Adrenal gland (tissue), 12 donors: ENCODE data around the gene RUFY2. TPM values are rescaled to one million over a fixed set of nuclear protein-coding genes. Genes with fewer than 3 reads are reported as not detected.

Source experiments
- DNase-seq, 7 donors: peaks; one replicate each; pipeline ENCODE4 v3.0.0-alpha.2; 2019 to 2020
- H3K27ac ChIP-seq, 5 donors: fragments of 200-600 bp; sonication (generic) in 4 of 5; 1 replicate in 3 of 5; 2 replicates in 2 of 5; pipeline versions ENCODE4 v1.5.1 to v1.8.0; 2016 to 2020; ENCODE audit warnings: mild to moderate bottlenecking in 1 of 5
- H3K27me3 ChIP-seq: fragments of 200-600 bp; 2 replicates; pipeline ENCODE4 v1.8.0; 2021
- H3K36me3 ChIP-seq, 2 donors: fragments of 200-600 bp; replicated peaks in 1 of 2; 1 replicate in 1 of 2; 2 replicates in 1 of 2; pipeline versions ENCODE4 v1.5.1 to v1.8.0; 2018 to 2022
- H3K4me1 ChIP-seq, 2 donors: fragments of 200-600 bp; replicated peaks in 1 of 2; 1 replicate in 1 of 2; 2 replicates in 1 of 2; pipeline versions ENCODE4 v1.5.1 to v1.8.0; 2018 to 2021
- H3K4me3 ChIP-seq, 4 donors: fragments of 200-600 bp; sonication (generic) in 3 of 4; one replicate each; pipeline ENCODE4 v1.5.1; 2016 to 2018
- H3K9me3 ChIP-seq, 3 donors: fragments of 200-600 bp; sonication (generic) in 1 of 3; replicated peaks in 1 of 3; 1 replicate in 2 of 3; 2 replicates in 1 of 3; pipeline versions ENCODE4 v1.5.1 to v1.8.0; 2016 to 2021
- CTCF ChIP-seq, 6 experiments: fragments of 450-650 bp in 4 of 6; fragments of 200-600 bp in 2 of 6; sonication (generic) in 1 of 6; IDR thresholded peaks; 1 replicate in 5 of 6; 2 replicates in 1 of 6; pipeline versions ENCODE4 v1.5.1 to v1.8.0; 2016 to 2021; ENCODE audit warnings: antibody characterized with exemption in 6 of 6, mild to moderate bottlenecking in 2 of 6, moderate library complexity in 1 of 6
- POLR2A ChIP-seq, 2 donors: fragments of 450-650 bp; IDR thresholded peaks; one replicate each; pipeline ENCODE4 v1.6.1; 2017; ENCODE audit warnings: antibody characterized with exemption in 2 of 2, mild to moderate bottlenecking in 2 of 2, moderate library complexity in 1 of 2
- WGBS, 4 donors: extraction: QIAGEN DNeasy Blood & Tissue Kit in 2 of 4; methylation state at CpG; one replicate each; pipeline versions ENCODE4 v1.1.5 to v1.1.7; 2013 to 2017; 5-methylcytosine and 5-hydroxymethylcytosine counted together
- intact Hi-C, 2 donors: fragments of 100-400 bp; cut with DNase I; formaldehyde crosslinking; loops; one replicate each; pipeline versions ENCODE4 v1.14.1 to v1.15.0; 2022 to 2023
- polyA plus RNA-seq, 3 donors: library from polyadenylated mRNA; stranded (reverse); fragments of 200-250 nt in 2 of 3; fragments of 350-450 nt in 1 of 3; fragmentation: Illumina TruSeq in 1 of 3; extraction: RNeasy Lipid Tissue Mini Kit (QIAGEN cat#74804) in 1 of 3; gene quantifications; one replicate each; pipeline ENCODE4 v1.2.3, GENCODE V29; 2013 to 2014
- total RNA-seq, 9 donors: library from RNA; depleted of rRNA in 4 of 9; stranded (reverse); fragments of >200 nt in 4 of 9; fragments of 120-200 nt in 1 of 9; fragmentation: NEBNext Ultra II Directional in 1 of 9; extraction: Animal tissue kit (Norgen Biotek cat#: 25700) in 1 of 9; gene quantifications; one replicate each; pipeline versions ENCODE4 v1.1.0 to v1.2.4, GENCODE V29; 2013 to 2023
- donor health status: healthy with polysubstance abuse.
- donor health status: Bipolar disorder and iron deficiency.
- donor health status: DM: yes; HTN: yes; CAD: no.
- donor health status: DM: no; HTN: no; CAD: no.
- donor health status: DM: no; HTN: no; CAD: no.
- donor health status: DM: yes; HTN: yes; CAD: no.

Gene RUFY2
- total and polyA plus RNA-seq, 12 donors = 6.5 to 26.0 (median 15.5) TPM

- H3K4me1 ChIP-seq = no peaks in the 10 kb centered on the region
- H3K9me3 ChIP-seq = no peaks in the 10 kb centered on the region
- TF ChIP-seq CTCF (IDR thresholded peaks at IDR 0.05) (no peak), POLR2A (IDR thresholded peaks at IDR 0.05) (no peak)
- no peaks in the 10 kb centered on the region for H3K27me3 ChIP-seq
- no peak overlapping the region for H3K4me3 ChIP-seq
- H3K27ac ChIP-seq = no peak overlapping the region
- 79 to 90% (median 87%) methylated on average over 20 of the region's 20 CpGs for WGBS, 4 donors
- intact Hi-C loops = no loop called here
- no peaks in the 10 kb centered on the region for H3K36me3 ChIP-seq
- no peak for DNase-seq
These were observed 17.5 kb upstream of the RUFY2 start for GRCh38 chr10:68424454-68425014.

GRCh38 chr10:68423522-68423921, 16.4 kb upstream of the RUFY2 start:
- WGBS, 4 donors = 88 to 93% (median 91%) methylated on average over 4 to 5 of the region's 5 CpGs
- intact Hi-C loops = no loop called here

GRCh38 chr10:68419376-68419775, 12.3 kb upstream of the RUFY2 start:
- no peak for DNase-seq
- H3K27me3 ChIP-seq = no peaks in the 10 kb centered on the region
- intact Hi-C loops = no loop called here
- H3K4me1 ChIP-seq = no peaks in the 10 kb centered on the region
- H3K4me3 ChIP-seq = no peak overlapping the region
- H3K36me3 ChIP-seq = no peaks in the 10 kb centered on the region
- TF ChIP-seq POLR2A (IDR thresholded peaks at IDR 0.05) (no peak), CTCF (IDR thresholded peaks at IDR 0.05) (no peak)
- H3K9me3 ChIP-seq = no peaks in the 10 kb centered on the region
- no peak overlapping the region for H3K27ac ChIP-seq
- WGBS, 4 donors = 87 to 95% (median 93%) methylated on average over 3 of the region's 3 CpGs

More at GRCh38 chr10:68423522-68423921, 16.4 kb upstream of the RUFY2 start:
- TF ChIP-seq CTCF (IDR thresholded peaks at IDR 0.05) (no peak), POLR2A (IDR thresholded peaks at IDR 0.05) (no peak)
- DNase-seq = no peak
- H3K27ac ChIP-seq = no peak overlapping the region
- no peaks in the 10 kb centered on the region for H3K36me3 ChIP-seq
- H3K4me1 ChIP-seq = no peaks in the 10 kb centered on the region
- H3K27me3 ChIP-seq = no peaks in the 10 kb centered on the region
- H3K9me3 ChIP-seq = no peaks in the 10 kb centered on the region
- H3K4me3 ChIP-seq = no peak overlapping the region

GRCh38 chr10:68408898-68409518, 1.9 kb upstream of the RUFY2 start:
- intact Hi-C loops = no loop called here
- Histone ChIP-seq H3K27ac (no peak overlapping the region), H3K9me3 (no peaks in the 10 kb centered on the region), H3K36me3 (no peaks in the 10 kb centered on the region), H3K4me1 (peaks cover 0 to 15% of the 10 kb centered on the region in 2 donors), H3K4me3 (no peak overlapping the region), H3K27me3 (no peaks in the 10 kb centered on the region)
- no peak for DNase-seq
- 92 to 94% (median 92%) methylated on average over 2 of the region's 2 CpGs for WGBS, 4 donors
- TF ChIP-seq CTCF (IDR thresholded peaks at IDR 0.05) = no peak
- TF ChIP-seq POLR2A (IDR thresholded peaks at IDR 0.05) = no peak
